Stimulated activated CD8-positive, alpha-beta memory T cell treated with anti-CD3 and anti-CD28 coated beads, Interleukin-7, amount 100 ng/mL, for 48 hours (primary cell): ENCODE results near the gene COL7A1.

ENCODE experiments used
- DNase-seq, 2 donors: peaks; one replicate each; pipeline ENCODE4 v3.0.0-alpha.2; 2020; ENCODE audit warnings: low read depth in 1 of 2; ENCODE audit errors: extremely low read depth in 1 of 2

Gene COL7A1

GRCh38 chr3:48595075-48595525 lies at the start of gene COL7A1:
TSS of gene COL7A1 (minus strand) at chr3:48595329. CDS start at chr3:48595159, 170 bp downstream.
- DNase-seq: no peak

DNA sequence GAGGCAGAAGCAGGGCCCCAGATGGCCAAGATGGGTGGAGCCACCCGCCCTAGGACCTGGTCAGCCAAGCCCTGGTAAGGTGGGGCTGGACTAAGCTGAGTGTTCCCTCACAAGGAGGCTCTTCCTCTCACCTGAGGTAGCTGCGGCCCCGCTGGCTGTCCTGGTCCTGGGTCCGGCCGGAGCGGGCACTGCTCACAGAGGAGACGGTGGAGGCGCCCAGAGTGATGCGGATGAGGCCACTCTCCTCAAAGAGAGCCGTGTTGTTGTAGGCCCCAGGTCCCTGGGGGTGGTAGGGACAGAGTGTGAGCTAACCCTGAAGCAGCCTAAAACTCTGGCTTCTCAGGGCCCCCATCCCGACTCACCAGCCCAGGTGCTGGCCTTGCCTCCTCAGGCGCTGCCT lies 47.5 kb upstream of the COL7A1 start:
- DNase-seq: no peak

- no peak for DNase-seq
Observed at GRCh38 chr3:48641396-48641795, 46.3 kb upstream of the COL7A1 start.

DNA sequence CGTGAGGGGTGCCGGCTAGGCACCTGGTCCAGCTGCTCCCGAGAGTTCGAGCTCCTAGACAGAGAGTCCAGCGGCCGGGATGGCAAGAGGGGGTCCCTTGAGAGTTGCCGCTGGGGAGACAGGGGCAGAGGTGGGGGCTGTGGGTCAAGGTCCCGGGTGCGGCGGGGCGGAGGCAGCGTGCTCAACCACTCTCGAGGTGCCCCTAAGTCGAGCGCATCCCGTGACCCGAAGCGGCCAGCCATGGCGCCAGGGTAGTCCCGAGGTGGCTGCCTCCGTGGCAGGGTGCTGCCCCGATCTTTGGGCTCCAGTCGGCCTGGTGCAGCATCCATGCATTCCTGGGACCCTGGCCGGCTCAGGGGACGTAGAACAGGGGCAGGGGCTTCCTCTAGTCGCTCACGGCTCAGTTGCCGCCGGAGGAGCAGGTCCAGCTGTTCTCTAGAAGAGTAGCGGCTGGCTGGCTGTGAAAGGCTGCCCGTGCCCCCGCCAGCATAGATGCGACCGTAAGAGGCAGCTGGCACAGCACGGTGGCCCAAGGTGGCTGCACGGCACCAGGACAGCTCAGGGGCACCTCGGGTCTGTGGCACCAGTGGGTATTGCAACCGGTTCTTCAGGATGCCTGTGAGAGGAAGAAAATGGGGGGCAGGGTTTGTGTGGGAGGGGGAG lies 44.9 kb upstream of the COL7A1 start:
- no peak for DNase-seq

GRCh38 chr3:48637305-48637704 lies 42.2 kb upstream of the COL7A1 start:
- DNase-seq: no peak

GRCh38 chr3:48636149-48636655 lies 41.1 kb upstream of the COL7A1 start:
- no peak for DNase-seq

GRCh38 chr3:48635222-48636021 lies 40.3 kb upstream of the COL7A1 start, which contains the start of gene SLC26A6:
TSS of gene SLC26A6 (minus strand) at chr3:48635461. CDS start at chr3:48635393, 68 bp downstream.
- DNase-seq: peak; percentile 93 to 95

- peak; percentile 39 to 64 for DNase-seq
Observed at GRCh38 chr3:48634661-48635221, 39.6 kb upstream of the COL7A1 start.

DNA sequence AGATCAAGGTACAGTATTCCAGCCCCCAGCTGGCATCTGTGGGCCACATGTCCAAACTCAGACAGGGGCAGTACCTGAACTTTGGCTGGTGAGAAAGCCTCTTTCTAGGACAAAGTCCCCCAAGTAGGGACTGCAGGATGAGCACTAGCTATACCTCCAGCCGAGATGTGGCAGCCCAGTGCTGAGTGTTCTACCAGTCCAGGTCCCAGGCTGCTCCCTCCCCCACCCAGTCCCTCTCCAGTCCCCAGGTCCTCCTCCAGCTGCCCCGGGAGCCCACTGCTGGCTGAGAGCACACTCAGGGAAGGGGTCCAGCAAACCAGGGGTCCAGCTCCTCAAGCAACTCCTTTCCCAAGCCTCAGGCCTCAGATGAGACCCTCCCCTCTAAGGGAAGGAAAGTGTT lies 38.6 kb upstream of the COL7A1 start:
- no peak for DNase-seq

DNA sequence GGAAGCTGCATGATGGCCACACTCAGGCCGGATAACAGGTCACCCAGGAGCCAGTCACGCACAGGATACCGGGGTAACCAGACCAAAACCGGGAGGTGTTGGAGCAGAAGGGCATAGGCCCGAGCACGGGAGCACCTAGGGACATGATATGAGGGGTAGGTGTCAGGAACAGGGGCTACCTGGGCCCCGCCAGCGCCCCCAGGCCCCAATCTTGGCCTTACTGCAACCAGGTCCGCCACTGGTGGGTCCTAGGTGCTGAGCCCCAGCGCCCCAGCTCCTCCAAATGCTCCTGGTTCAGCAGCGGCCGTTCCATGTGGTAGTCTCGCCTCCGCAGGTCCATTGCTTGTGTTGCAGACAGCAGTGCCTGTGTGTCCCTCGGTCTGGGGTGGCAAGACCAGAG lies 38.1 kb upstream of the COL7A1 start:
- no peak for DNase-seq

DNA sequence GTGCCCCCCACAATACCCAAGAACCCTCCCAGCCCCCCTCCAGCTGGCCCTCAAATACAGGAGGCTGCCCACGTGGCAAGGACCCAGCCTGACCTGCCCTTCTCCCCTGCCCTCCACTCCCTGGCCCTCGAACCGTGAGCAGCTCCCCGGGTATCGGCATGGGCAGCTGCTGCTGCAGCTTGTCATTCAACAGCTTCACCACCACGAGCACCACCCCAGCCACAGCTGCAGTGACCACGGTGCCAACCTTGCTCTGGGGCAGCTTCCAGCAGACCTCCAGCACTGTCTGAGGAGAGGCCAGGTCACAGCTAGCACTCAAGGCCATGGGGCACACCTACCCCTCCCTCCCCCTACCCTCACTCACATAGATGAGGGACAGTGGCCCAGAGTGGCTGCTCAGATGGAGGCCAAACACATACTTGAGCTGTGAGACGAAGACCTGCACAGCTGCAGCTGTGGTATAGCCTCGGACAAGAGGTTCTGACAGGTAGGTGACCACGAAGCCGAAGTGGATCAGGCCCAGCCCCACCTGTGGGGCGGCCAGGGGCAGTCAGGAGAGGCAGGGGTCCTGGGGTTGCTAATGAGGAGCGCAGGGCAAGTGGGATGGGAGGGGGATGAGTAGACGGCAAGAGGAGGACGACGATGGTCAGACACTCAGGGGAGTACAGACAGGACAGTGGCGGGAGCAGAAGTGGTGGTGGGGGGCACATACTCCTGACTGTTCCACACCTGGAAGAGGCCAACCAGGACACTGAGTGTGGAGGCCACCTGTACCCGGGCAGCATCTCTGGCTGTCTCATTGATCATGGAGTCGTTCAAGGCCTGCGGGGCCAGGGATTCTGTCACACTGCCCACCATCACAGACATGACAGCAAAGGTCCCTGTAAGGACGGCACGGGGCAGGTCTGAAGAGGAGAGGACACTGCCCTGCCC lies 36.7 kb upstream of the COL7A1 start:
- DNase-seq: no peak

GRCh38 chr3:48630833-48631232 lies 35.7 kb upstream of the COL7A1 start:
- DNase-seq: no peak

DNA sequence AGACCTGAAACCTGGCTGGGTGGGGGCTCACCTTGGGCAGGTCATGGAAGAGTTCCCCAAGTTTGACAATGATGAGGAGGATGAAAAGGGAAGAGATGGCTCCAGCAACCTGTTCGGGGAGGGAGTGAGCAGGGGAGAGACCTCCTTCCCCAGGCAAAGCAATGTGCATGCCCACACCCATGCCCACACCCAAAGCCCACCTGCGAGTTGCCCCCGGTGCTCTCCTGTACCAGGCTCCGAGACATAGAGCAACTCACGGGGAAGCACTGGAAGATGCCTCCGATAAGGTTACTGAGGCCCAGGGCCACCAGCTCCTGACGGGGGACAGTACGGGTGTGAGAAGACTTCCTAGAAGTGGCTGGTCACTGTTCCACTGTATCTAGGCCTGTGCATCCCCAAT lies 35.3 kb upstream of the COL7A1 start:
- DNase-seq: no peak

DNA sequence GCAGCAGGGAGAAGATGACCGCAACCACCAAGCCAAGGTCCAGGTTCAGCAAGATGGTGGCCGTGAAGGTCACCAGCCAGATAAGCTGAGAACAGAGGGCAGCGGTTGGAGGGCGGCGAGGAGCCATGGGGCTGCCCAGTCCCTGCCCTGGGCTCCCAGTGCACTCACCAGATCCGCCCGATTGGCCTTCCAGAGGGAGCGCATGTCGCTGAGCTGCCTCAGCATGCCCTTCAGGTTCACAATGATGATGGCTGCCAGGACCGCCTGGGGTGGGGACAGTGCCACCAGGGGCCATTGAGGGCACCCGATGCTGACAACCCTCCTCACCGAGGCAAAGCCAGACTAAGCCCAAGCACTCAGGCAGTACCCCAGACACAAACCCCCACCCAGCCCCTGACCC lies 34.8 kb upstream of the COL7A1 start:
- no peak for DNase-seq

DNA sequence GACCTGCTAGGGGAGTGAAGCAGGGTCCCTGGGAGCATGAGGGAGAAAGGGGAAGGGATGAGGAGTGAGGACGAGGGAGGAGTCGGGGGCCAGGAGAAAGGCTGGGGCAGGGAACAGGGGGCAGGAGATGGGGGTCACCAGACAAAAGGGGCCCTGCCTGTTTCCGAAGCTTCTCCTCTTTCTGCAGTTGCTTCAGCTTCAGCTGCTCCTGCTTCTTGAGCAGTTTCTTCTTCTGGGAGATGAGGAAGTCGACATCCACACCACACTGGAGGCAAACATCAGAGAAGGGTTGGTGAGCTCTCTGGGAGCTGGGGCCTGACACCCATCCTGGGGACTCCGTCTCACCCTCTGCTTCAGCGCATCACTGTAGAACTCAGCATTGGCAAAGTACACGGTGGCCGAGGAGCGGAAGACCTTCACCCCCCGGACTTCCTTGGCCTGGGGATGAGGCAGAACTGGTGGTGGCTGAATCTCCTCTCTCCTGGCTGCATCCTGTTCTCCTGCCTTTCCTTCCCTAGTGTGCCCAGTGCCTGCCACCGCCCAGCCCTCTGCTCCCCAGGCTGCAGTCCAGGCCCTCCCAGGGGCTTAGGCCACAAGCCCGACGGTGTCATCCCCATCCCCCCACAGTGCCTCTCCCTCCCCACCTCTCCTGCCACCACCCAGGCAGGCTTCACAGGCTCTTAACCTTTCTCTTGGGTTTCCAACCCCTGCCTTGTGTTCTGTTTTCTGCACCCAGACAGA lies 33.3 kb upstream of the COL7A1 start:
- DNase-seq: no peak

GRCh38 chr3:48625600-48625999 lies 30.5 kb upstream of the COL7A1 start:
- DNase-seq: no peak

DNA sequence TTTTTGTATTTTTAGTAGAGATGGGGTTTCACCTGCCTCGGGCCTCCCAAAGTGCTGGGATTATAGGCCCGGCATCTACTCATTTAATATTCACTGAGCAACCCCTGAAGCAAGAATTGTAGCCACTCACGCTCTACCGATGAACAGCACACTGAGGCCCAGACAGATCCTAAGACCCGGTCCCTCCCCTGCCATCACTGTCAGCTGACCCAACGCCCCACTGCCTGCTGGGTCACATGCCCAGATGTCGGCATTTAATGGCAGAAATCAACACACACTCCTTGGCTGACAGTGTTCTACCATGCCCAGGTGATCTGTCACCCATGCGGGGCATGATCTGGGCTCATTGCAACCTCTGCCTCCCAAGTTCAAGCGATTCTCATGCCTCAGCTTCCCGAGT lies 29.6 kb upstream of the COL7A1 start:
- DNase-seq: no peak

DNA sequence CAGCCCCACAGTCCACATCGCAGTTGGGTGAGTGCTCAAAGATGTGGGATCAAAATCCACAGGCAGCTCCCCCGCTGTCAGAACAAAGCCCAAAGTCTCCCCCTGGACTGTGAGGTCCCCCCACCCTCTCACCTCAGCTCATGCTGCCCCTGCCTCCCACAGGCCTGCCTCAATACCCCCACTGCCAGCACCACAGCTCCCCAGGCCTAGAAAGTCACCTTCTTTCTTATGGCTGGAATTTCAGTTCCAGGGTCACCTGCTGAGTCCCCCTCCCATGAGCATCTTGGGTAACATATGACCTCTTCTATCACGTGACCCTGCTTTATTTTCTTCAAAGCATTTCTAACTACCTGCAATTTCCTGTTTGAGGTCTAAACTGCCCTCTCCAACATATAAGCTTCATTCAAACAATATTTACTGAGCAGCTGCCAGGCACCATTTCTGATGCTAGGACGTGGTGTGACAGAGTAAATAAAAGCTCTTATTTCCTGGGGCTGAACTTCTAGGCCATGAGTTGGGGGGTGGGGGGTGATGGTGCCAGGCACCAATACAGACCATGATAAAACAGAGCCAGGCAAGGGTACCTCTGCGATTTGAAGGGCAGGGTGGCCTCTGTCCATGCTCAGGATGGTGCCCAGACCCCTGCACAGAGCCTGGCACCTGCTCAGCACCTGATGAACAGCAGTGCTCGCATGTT lies 28.9 kb upstream of the COL7A1 start:
- DNase-seq: no peak

DNA sequence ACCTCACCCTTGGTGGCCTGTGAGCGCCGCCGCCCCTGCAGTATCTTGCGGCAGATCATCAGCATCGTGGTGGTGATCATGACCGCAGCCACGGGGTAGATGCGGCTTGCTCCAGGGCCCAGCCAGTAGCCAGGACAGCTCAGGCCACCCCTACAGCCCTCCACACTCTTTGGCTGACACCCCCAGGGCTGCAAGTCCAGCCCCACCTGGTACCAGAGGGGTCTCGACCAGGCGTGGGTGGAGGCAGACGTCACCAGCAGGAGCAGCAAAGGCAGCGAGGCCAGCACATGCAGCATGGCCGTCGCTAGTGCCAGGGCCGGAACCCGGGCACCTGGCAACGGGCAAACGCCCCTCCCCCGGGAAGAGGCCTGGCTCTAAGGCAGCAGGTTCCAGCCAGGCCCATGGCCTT lies 26.3 kb upstream of the COL7A1 start, which contains the start of gene TMEM89:
Gene TMEM89, minus strand, starts transcription at position 309 of the 409 bp plus-strand sequence. Its CDS starts 13 bp downstream, at position 296.
- DNase-seq: no peak
